H1 (cell line): ENCODE results near the gene IGFBP6. TPM values are rescaled to one million over a fixed set of nuclear protein-coding genes. Genes with fewer than 3 reads are reported as not detected.

Source experiments
- ATF3 ChIP-seq: IDR thresholded peaks from 2 replicates; pipeline ENCODE4 v1.6.1; 2011; ENCODE audit warnings: low read depth, mild to moderate bottlenecking, low read length; ENCODE audit not compliant: insufficient read depth
- CHD7 ChIP-seq: fragments of 300-600 bp; sonication (generic); IDR thresholded peaks from 2 replicates; pipeline ENCODE4 v1.7.1; 2012; ENCODE audit warnings: low read length, moderate library complexity, mild to moderate bottlenecking, inconsistent platforms; ENCODE audit not compliant: insufficient replicate concordance
- JUN ChIP-seq: IDR thresholded peaks from 2 replicates; pipeline ENCODE4 v1.6.1; 2011; ENCODE audit warnings: low read depth, mild to moderate bottlenecking, improper control_type of control experiment, low read length
- POLR2AphosphoS5 ChIP-seq: IDR thresholded peaks from 2 replicates; pipeline ENCODE4 v1.6.1; 2011; ENCODE audit warnings: low read depth, low read length
- SAP30 ChIP-seq: fragments of 300-600 bp; sonication (generic); IDR thresholded peaks from 2 replicates; pipeline ENCODE4 v1.7.1; 2012; ENCODE audit warnings: low read length, moderate library complexity, mild to moderate bottlenecking, inconsistent platforms; ENCODE audit not compliant: insufficient read depth, insufficient replicate concordance
- SIX5 ChIP-seq: IDR thresholded peaks from 2 replicates; pipeline ENCODE4 v1.6.1; 2011; ENCODE audit warnings: mild to moderate bottlenecking, low read depth, low read length
- SP1 ChIP-seq: IDR thresholded peaks from 2 replicates; pipeline ENCODE4 v1.6.1; 2011; ENCODE audit warnings: low read depth, low read length
- polyA plus RNA-seq, 7 experiments: library from polyadenylated mRNA; depleted of rRNA in 3 of 7; stranded (reverse) in 5 of 7; unstranded in 2 of 7; fragments of >200 nt in 5 of 7; fragments of 200-250 nt in 2 of 7; gene quantifications; 1 replicate in 5 of 7; 2 replicates in 1 of 7; 4 replicates in 1 of 7; pipeline versions ENCODE4 v1.2.1 to v1.2.3, GENCODE V29; 2011 to 2013; ENCODE audit warnings: missing spikeins in 2 of 7, mixed read lengths in 2 of 7
- total RNA-seq: library from RNA; stranded (reverse); fragmentation: NEBNext Ultra II Directional; extraction: Animal tissue kit (Norgen Biotek cat#: 25700); gene quantifications from 2 replicates; pipeline ENCODE4 v1.2.1, GENCODE V29; 2021

IGFBP6 gene
- total and polyA plus RNA-seq, 2 of the 8 experiments (the other 6 are each of a cell fraction or from before 2014, with no cell fraction given), result 13.7 to 14.7 TPM

GRCh38 chr12:53093777-53094393, 3.6 kb upstream of the IGFBP6 start (continued):
- TF ChIP-seq CHD7 (no peak), JUN (no peak), SAP30 (no peak), SP1 (no peak), SIX5 (no peak), ATF3 (no peak), POLR2AphosphoS5 (no peak)
